Measurements from ENCODE around the gene ALAD. TPM values are rescaled to one million over a fixed set of nuclear protein-coding genes. Genes with fewer than 3 reads are reported as not detected.
A peak's percentile ranks its signal among the peaks of the same experiment; 100 is the strongest.
"Not testable (repeated sequence)": the region's sequence is repeated elsewhere in the genome, so short reads cannot be mapped to it uniquely, and the experiment has no call there.

The ALAD gene
- total RNA-seq, 1 donor from 2014 or later, result 75.6 TPM

GRCh38 chr9:113409883-113410206, 8.8 kb upstream of the ALAD start:
- peak overlapping the region; percentile 94 for H3K4me3 ChIP-seq
- H3K27me3 ChIP-seq (ENCODE audit: low read depth), result no peaks in the 10 kb centered on the region
- no peaks in the 10 kb centered on the region for H3K9me3 ChIP-seq (replicated peaks)
- peak overlapping the region; percentile 96 for H3K27ac ChIP-seq (replicated peaks)
- no peak for DNase-seq
- peaks cover 36% of the 10 kb centered on the region for H3K4me1 ChIP-seq
- TF ChIP-seq CTCF (IDR thresholded peaks at IDR 0.05; ENCODE audit: borderline replicate concordance), result no peak
- peaks cover 19% of the 10 kb centered on the region for H3K36me3 ChIP-seq
- intact Hi-C loops (cut with micrococcal nuclease), result no loop called here

- TF ChIP-seq CTCF (IDR thresholded peaks at IDR 0.05; ENCODE audit: borderline replicate concordance), result no peak
- intact Hi-C loops (cut with micrococcal nuclease), result no loop called here
- DNase-seq, result no peak
- H3K27ac ChIP-seq (replicated peaks), result peak overlapping the region; percentile 96
- peak overlapping the region; percentile 94 for H3K4me3 ChIP-seq
- no peaks in the 10 kb centered on the region for H3K9me3 ChIP-seq (replicated peaks)
- H3K27me3 ChIP-seq (ENCODE audit: low read depth), result no peaks in the 10 kb centered on the region
- H3K36me3 ChIP-seq, result peaks cover 19% of the 10 kb centered on the region
- peaks cover 38% of the 10 kb centered on the region for H3K4me1 ChIP-seq
Measured at GRCh38 chr9:113409481-113409880, 8.4 kb upstream of the ALAD start.

- TF ChIP-seq CTCF (IDR thresholded peaks at IDR 0.05; ENCODE audit: borderline replicate concordance), result peak; percentile 81
- intact Hi-C loops (cut with micrococcal nuclease), result not testable (repeated sequence)
- H3K4me1 ChIP-seq, result peaks cover 39% of the 10 kb centered on the region
Measured at GRCh38 chr9:113406873-113407511, 5.9 kb upstream of the ALAD start.

GRCh38 chr9:113406353-113406752, 5.3 kb upstream of the ALAD start:
- intact Hi-C loops (cut with micrococcal nuclease); H3K27me3 ChIP-seq (ENCODE audit: low read depth): not testable (repeated sequence)
- H3K4me1 ChIP-seq, result peaks cover 39% of the 10 kb centered on the region

More at GRCh38 chr9:113406873-113407511, 5.9 kb upstream of the ALAD start:
- H3K27me3 ChIP-seq (ENCODE audit: low read depth); H3K9me3 ChIP-seq (replicated peaks); H3K4me3 ChIP-seq: not testable (repeated sequence)
- peak overlapping the region; percentile 60 for H3K27ac ChIP-seq (replicated peaks)
- peaks cover 19% of the 10 kb centered on the region for H3K36me3 ChIP-seq
- DNase-seq, result peak; percentile 51

GRCh38 chr9:113403646-113404045, 2.6 kb upstream of the ALAD start:
- Histone ChIP-seq H3K27ac (replicated peaks) (no peak overlapping the region), H3K36me3 (peaks cover 15% of the 10 kb centered on the region), H3K4me3 (no peak overlapping the region), H3K27me3 (ENCODE audit: low read depth) (no peaks in the 10 kb centered on the region), H3K4me1 (peaks cover 48% of the 10 kb centered on the region), H3K9me3 (replicated peaks) (no peaks in the 10 kb centered on the region)
- DNase-seq, result no peak
- intact Hi-C loops (cut with micrococcal nuclease), result no loop called here
- TF ChIP-seq CTCF (IDR thresholded peaks at IDR 0.05; ENCODE audit: borderline replicate concordance), result no peak

More at GRCh38 chr9:113406353-113406752, 5.3 kb upstream of the ALAD start:
- not testable (repeated sequence) for DNase-seq; H3K4me3 ChIP-seq; H3K9me3 ChIP-seq (replicated peaks)
- Histone ChIP-seq H3K27ac (replicated peaks) (peak overlapping the region; percentile 60), H3K36me3 (peaks cover 19% of the 10 kb centered on the region)

GRCh38 chr9:113399646-113400200, 1.4 kb downstream of the ALAD start:
- no peak for TF ChIP-seq CTCF (IDR thresholded peaks at IDR 0.05; ENCODE audit: borderline replicate concordance)
- Histone ChIP-seq H3K27me3 (ENCODE audit: low read depth) (no peaks in the 10 kb centered on the region), H3K4me3 (peak overlapping the region; percentile 90), H3K9me3 (replicated peaks) (no peaks in the 10 kb centered on the region), H3K36me3 (peaks cover 8% of the 10 kb centered on the region), H3K27ac (replicated peaks) (peak overlapping the region; percentile 83), H3K4me1 (peaks cover 53% of the 10 kb centered on the region)
- DNase-seq, result no peak
- intact Hi-C loops (cut with micrococcal nuclease), result no loop called here

Measured in left ventricle myocardium inferior (tissue), 1 donor.